Posterior cingulate gyrus (tissue), 11 donors: ENCODE measurements around the gene SRSF4.
"Not testable (repeated sequence)": the region's sequence is repeated elsewhere in the genome, so short reads cannot be mapped to it uniquely, and the experiment has no call there.

Experiments used
- DNase-seq, 10 donors: peaks; one replicate each; pipeline versions ENCODE4 v3.0.0 to v3.0.0-alpha.2; 2020 to 2021; ENCODE audit warnings: mixed read lengths in 3 of 10
- intact Hi-C: fragments of 100-400 bp; cut with DNase I; formaldehyde crosslinking; loops from one replicate; pipeline ENCODE4 v1.15.1; 2023

SRSF4 gene

DNA sequence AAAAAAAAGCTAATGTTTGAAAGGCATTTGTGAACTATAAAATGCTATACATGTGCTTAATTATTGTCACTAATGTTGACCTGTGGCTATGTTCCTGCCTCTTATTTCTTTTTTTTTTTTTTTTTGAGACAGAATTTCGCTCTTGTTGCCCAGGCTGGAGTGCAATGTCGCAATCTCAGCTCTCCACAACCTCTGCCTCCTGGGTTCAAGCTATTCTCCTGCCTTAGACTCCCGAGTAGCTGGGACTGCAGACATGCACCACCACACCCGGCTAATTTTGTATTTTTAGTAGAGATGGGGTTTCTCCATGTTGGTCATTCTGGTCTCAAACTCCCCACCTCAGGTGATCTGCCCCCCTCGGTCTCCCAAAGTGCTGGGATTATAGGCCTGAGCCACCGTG lies 73.7 kb downstream of the SRSF4 start:
- intact Hi-C loops, DNase-seq: not testable (repeated sequence)

DNA sequence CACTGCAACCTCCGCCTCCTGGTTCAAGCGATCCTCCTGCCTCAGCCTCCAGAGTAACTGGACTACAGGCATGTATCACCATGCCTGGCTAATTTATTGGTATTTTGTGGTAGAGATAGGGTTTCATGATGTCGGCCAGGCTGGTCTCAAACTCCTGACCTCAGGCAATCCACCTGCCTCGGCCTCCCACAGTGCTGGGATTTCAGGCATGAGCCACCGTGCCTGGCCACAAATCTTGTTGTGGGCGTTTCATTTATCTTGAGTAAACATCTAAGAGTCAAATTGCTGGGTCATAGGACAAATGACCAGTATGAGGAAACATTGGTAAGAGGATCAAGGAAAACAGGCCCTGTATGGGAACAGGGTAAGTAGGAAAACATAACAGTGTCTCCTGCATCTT lies 75.9 kb downstream of the SRSF4 start:
- intact Hi-C loops: no loop called here

DNA sequence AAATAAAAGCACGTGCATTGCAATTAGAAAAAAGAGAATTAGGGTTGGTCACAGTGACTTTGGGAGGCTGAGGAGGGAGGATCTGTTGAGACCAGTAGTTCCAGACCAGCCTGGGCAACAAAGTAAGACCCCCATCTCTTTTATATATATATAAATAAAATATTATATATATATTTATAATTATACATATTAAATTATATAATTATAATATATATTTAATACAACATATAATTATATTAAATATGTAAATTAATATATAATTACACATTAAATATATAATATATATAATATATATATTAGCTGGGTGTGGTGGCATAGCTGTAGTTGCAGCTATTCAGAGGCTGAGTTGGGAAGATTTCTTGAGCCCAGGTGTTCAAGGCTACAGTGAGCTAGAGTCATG lies 81.2 kb downstream of the SRSF4 start:
- no peak for DNase-seq
- intact Hi-C loops: no loop called here

More for the DNA sequence above, 75.9 kb downstream of the SRSF4 start:
- no peak for DNase-seq

GRCh38 chr1:29099286-29099685 lies 82.4 kb downstream of the SRSF4 start:
- peak in 1 of 10 donors; percentile 40 for DNase-seq
- intact Hi-C loops: no loop called here
